Left forelimb (tissue), 1 donor: ENCODE results near the gene AHCYL1.

ENCODE experiments used
- DNase-seq: peaks from one replicate; pipeline ENCODE4 v3.0.0-alpha.2; 2018; ENCODE audit warnings: low spot score

Gene AHCYL1

DNA sequence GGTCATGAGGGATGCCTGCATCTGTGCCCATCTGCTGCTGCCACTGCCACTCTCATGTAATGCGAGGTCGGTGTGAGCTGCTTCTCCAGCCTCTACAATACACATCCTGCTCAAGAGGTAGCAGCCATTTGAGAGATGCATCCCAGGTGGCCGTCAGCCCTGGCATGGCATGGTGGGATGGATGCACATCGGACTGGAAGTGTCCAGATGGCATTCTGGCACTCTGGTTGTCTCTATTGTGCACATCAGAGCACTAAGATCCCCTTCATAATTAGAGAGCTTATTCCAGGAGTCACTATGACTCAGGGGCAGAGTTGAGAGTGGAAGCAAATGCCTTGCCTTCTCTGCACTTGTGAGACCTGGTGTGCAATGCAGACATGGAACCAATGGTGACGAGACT, 53.7 kb downstream of the AHCYL1 start:
- DNase-seq = no peak

DNA sequence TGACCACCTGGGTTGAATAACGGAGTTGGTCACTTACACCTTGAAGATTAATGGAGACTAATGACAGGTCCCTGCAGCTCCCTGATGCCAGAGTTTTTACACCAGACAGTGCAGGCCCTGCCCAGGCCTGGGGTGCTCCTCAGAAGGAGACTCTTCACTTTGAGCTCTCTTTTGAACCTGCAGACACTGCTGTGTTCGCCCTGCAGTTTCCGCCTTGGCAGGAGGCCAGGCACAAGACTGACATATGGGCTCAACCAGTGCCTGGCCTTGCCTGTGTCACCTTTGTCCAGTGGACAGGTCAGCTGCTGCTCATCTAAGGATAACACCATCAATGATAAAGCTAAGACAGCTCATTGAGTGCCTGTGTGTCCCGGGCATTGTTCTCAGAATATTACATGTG, 55.1 kb downstream of the AHCYL1 start:
- DNase-seq = no peak

DNA sequence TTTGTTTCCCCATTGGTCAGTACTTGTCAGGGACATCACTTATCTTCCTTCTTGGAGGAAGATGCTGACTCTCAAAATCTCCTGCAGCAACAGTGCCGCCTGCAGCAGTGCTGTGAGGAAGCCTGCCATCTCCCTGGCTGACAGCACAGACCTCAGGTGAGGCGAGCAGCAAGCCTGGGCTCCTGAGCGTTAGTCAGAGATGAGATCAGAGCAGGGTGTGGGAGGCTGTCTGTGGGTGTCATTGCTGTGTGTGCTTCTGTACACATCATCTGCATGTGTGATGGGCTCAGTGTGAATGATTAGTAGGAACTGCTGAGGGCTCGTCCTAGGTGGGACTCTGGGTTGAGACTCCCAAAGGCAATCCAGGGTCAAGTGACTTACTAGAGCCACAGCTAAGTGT, 56.0 kb downstream of the AHCYL1 start:
- no peak for DNase-seq

DNA sequence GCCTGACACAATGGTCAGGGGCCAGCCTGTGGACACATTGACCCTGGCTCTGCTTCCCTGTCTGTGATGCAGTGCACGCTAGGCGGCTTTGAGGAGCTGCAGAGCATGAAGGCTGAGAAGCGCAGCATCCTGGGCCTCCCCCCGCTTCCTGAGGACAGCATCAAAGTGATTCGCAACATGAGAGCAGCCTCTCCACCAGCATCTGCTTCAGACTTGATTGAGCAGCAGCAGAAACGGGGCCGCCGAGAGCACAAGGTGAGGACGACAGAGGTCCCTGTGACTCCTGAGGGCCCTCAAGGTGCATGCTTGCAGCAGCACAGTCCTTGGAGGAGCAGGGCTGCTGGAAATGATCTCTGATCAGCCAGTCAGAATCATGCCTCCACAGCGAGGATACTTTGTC, 58.5 kb downstream of the AHCYL1 start:
- DNase-seq = no peak

DNA sequence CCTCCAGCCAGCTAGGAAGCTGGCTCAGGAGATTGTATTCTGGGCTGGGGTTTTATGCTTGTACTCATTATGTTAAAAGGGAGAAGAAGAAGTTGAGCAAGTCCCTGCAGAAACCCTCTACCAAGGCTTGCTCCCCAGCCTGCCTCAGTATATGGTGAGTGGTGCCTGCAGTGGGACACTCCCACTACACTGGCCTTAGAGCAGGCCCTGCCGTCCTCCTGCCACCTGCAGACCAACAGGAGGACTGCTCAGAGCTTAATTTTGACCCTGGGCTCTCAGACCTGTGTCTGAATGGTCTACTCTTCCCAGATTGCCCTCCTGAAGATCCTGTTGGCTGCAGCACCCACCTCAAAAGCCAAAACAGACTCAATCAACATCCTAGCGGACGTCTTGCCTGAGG, 62.9 kb downstream of the AHCYL1 start:
- no peak for DNase-seq

DNA sequence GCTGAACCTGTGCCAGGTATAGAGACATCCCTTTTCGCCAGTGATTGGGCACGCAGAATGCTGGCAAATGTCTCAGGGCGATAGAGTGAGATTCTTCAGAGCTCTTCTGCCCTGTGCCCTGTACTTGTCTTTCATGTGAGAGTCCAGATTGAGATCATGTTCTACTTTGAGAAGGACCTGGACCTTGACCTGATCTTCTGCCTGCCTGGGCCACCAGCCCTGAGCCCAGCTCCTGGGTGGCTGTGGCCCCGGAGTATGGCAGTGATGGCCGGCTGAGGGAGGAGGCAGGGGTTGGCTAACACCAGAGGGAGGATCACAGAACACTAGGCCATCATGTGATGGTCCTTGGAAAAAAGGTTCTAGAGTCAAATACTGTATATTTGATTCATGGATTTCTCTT, 63.7 kb downstream of the AHCYL1 start:
- no peak for DNase-seq

DNA sequence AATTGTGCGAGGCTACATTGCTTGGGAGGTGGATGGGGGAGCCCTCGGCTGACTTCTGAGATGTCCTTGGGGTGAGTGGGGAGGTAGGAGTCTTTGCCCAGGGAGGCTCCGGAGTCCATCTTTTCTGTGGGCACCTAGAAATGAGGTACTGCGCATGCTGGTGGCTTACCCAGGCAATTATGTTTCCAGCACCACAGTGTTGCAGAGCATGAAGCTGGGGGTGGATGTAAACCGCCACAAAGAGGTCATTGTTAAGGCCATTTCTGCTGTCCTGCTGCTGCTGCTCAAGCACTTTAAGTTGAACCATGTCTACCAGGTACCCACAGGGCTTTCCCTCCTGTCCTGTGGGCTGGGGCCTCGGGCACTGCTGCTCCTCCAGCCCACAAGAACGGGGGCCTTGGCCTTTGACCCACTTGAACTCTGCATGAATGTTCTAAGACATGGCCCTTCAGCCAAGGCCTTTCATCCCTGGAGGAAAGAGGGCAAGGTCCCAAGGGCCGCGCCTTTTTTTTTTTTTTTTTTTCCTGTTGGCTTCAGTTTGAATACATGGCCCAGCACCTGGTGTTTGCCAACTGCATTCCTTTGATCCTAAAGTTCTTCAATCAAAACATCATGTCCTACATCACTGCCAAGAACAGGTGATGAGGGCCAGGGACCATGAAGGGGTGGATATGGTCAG, 64.5 kb downstream of the AHCYL1 start:
- no peak for DNase-seq

DNA sequence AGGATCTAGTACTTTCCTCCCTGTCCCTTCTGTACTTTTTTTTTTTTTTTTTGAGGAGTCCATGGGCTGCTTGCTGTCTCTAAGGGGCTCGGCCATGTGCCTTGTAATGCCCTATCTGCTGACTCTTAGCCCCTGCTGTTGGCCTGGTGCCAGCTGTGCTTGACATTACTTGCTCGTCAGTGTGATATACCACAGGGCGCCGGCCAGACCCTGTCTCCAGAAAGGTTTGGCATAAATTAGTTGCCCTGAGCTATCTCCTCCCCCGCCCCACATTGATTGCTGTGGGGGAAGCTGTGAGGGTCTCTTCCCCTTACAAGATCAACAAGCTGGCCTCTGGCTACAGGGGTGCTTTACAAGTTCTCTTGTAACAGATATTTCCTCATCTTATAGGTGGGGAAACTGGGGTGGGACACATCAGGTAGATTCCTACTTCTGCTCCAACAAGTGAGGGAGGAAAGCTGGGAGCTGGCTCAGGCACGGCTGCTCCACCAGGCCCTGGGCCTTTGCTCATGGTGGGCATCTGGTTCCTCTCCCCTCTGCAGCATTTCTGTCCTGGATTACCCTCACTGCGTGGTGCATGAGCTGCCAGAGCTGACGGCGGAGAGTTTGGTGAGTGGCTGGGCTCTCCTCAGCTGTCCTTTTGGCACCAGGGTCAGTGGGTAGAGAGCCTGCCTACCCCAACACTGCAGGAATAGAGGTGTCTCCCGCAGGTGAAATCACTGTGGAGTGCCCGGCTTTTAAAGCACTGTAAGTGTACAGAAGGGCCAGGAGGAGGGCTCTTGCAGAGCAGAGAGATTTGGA, 65.4 kb downstream of the AHCYL1 start:
- no peak for DNase-seq

DNA sequence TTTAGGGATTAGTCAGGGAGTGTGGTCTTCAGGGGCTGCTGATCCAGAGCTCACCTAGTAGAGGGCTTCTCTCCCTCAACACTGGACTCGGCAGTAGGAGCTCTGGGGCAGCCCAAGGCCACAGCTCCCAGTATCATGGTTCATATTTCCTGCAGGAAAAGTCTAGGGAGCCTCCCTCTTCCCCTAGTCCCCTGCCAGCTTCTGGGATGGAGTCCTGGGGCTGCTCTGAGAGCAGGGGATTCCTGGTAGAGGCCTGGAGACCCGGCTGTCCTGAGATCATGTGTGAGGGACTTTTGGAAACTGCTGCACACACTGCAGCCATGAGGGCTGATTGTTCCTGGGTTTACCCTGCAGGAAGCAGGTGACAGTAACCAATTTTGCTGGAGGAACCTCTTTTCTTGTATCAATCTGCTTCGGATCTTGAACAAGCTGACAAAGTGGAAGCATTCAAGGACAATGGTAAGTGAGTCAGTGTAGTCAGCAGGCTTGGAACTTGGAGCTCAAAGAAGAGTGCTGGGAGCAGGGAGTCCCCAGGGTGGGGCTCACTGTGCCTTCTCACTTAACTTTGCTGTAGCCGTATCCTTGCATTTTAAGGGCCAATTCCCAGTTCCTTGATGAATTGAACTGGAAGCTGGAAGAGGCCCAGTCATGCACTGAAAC, 66.2 kb downstream of the AHCYL1 start:
- no peak for DNase-seq

DNA sequence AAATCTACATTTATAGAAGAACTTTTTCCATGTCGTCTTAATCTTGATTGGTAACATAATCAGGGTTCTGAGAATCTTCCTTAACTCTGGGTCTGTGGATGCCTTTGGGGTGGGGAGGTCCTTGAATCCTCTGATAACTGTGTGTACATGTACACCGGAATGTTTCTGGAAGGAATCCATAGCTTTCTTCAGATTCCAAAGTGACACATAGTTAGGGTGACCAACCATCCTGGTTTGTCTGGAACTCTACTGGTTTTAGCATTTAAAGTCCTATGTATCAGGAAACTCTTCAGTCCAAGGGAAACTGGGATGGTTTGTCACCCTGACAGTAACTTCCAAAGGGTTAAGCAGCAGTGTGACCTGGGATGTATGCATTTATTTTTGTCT, 66.7 kb downstream of the AHCYL1 start:
- DNase-seq = no peak

DNA sequence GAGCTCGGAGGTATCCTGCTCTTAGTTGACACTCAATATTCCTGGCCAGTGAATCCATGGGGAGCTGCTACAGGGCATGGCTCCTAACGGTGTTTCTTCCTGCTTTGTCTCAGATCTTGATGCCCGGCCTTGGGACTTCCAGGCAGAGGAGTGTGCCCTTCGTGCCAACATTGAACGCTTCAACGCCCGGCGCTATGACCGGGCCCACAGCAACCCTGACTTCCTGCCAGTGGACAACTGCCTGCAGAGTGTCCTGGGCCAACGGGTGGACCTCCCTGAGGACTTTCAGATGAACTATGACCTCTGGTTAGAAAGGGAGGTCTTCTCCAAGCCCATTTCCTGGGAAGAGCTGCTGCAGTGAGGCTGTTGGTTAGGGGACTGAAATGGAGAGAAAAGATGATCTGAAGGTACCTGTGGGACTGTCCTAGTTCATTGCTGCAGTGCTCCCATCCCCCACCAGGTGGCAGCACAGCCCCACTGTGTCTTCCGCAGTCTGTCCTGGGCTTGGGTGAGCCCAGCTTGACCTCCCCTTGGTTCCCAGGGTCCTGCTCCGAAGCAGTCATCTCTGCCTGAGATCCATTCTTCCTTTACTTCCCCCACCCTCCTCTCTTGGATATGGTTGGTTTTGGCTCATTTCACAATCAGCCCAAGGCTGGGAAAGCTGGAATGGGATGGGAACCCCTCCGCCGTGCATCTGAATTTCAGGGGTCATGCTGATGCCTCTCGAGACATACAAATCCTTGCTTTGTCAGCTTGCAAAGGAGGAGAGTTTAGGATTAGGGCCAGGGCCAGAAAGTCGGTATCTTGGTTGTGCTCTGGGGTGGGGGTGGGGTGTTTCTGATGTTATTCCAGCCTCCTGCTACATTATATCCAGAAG, 69.2 kb downstream of the AHCYL1 start:
- DNase-seq = peak; percentile 79

DNA sequence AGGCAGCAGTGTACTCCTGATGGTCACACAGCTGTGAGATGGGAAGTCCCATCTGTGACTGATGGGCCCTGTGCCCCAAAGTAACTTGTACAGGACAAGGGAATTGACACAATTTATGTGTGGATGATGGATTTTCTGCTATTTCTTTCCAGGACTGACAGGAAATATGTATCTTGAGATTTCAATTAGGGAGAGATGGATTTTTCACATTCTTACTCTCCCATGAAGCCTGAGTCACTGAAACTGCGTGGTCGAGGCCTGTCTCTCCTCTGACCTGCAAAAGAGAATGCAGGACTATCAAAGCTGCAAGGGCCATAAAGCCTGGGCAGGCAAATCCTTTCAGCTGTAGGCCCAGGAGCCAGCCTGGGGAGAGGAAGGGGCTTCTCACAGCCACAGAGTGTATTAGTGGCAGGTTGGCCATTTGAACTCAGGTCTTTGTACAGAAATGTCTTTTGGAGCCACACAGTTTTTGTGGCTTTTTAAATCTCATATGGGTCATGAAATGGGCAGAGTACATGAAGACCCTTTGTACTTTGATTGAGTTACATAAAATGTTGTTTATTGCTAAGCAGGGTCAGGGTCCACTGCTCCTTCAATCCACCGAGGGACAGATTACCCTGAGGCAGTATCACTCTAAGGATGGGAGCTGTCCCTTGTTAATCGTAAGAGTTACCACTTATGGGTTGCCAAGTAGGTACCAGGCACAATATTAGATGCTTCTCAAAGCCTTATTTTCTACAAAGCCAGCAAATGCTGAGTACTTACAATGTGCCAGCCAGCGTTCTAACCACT, 71.1 kb downstream of the AHCYL1 start:
- no peak for DNase-seq

DNA sequence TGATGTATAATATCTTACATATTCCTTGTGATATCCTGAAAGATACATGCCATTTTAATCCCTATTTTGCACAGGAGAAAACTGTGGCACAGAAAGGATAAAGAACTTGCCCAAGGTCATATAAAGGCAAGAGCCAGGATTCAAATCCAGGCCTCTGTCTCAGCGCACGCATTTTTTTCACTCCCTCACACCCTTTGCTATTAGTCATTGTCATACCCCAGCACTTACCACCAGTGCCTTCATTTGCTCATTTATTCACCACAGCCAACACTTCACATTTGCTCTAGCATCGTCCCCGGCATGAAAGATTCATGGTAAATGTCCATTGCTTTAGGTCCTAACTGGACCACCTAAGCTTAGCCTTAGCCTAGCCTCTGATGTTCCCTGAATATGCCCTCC, 71.7 kb downstream of the AHCYL1 start:
- DNase-seq = no peak

DNA sequence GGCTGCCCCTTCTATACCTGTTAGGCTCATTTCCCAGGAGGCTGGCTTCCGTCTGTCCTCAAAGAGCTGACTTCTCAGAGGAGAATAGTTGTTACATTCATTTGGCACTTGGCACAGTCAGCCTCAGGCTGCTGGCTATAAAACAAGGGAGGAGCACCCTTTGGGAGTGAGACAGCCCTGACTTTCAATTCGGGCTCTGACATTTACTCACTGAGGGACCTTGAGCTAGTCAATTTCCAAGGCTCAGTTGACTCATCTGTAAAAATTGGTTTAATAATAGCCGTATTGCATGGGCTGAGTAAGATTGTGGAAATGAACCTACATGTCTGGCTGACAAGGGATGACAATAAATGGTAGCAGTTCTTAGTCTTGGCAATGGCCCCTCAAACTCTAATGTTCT, 72.2 kb downstream of the AHCYL1 start:
- no peak for DNase-seq

DNA sequence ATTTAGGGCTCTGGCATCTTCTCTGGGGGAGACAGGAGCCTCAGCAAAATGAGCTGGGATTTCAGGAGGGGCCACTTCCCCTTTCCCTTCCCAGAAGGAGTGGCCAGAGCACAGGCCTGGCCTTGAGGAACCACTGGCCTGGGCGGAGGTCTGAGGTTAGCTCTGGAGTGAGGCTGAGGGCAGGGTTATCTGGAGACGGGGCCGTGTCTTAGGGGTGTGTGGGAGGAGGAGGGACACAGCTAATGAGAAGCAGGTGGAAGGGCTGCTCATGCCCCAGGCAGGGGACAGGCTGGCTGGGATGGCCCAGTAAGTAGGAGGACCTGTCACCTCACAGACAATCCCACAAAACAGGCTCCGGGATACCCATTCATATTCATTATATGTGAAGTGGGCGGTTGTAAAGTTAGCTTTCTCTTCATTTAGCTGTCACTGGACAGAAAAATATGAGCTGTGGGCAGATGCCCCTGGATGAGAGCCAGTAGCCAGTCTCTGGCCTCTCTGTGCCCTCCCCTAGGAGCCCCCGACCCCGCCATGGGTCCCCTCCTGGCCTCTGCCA, 73.5 kb downstream of the AHCYL1 start:
- no peak for DNase-seq

DNA sequence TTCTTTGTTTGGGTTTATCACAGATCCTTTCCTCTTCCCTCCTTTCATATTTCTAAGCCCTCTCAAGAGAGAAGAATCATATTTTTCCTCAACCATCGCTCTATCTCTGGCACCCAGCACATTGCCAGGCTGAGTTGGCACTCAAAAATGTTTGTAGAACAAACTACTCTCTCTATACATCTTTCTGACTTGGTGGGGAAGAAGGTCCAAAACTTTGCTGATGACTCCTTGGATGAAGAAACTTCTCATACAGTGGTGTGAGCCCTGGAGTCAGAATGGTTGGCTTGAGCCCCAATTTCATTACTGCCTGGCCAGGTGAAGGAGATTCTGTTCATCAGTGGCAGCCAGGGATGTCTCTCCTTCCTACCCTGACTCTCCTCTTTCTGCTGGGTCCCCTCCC, 74.0 kb downstream of the AHCYL1 start:
- no peak for DNase-seq

DNA sequence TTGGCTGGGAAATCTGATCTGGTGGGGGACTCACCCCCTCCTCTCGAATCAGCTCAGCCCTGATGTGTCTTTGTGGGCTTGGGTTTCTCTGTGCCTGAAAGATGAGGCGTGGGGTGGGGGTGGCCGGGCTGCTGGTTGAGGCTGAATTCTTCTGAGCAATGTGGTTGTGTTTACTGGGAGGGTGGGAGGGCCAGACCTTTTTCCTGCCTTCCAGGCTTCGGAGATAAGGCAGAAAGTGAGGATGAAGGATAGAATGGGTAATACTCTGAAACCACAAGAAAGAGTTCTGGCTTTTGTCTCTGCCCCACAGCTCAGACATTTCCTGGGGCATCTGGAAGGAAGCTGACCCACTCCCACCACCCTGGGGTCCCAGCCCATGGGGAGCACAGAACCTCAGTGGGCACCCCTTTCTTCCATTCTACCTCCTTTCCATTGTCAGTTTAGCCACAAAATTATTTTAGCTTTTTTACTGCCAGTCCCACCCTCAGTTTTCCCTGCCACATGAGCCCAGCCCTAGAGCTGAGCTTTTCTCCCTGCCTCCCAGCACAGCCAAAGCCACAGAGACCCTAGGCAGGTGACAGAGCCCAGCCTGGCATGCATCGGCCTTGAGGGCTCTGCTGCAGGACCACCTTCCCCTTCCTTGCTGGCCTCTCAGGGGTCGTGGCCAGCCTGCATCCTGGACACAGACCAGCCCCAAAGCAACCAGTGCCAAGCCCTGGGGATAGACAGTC, 74.7 kb downstream of the AHCYL1 start:
- no peak for DNase-seq

DNA sequence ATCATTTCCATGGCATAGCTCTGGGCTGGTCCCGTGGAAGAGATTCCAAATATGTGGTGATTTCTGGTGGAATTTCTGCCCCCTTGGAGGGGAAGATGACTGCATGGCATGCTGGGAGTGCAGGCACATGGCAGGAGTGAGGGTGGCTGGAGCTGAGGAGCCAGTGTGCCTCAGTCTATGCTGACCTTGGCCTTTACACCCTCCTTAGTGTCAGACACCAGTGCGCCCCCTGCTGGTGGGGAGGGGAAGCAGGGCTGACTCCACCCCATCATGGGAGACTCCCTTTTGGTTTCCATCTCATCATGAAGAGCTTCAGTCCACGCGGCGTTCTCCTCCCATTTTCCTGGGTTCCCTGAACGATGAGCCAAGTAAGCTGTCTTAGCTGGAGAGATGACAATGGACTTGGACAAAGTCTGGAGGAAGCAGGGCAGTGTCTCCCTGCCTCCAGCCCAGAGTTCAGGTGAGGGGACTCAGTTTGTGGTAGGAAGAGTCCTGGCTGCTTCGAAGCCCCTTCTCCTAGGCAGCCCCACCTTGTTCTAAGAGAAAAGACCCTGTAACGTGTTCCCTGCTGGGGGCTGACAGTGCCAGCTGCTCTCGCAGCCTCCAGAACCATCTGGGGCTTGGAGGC, 75.6 kb downstream of the AHCYL1 start:
- DNase-seq = no peak

DNA sequence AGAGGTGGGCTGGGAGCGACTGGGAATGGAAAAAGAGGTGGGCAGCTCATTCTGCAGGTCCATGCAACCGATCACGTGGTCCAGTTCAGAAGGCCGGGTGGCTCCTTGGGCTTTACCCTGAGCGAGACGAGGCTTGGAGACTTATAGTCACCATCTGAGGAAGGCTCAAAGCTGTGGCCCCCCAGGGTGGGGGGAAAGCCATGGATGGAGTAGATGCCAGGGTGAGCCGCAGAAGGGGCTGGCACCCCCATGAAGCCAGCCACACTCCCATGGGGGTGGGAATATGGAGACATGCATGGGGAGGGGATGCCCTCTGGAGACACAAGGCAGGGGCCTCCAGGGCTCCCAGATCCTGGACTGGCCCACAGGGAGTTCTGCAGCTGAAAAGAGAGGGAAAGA, 76.1 kb downstream of the AHCYL1 start:
- no peak for DNase-seq

DNA sequence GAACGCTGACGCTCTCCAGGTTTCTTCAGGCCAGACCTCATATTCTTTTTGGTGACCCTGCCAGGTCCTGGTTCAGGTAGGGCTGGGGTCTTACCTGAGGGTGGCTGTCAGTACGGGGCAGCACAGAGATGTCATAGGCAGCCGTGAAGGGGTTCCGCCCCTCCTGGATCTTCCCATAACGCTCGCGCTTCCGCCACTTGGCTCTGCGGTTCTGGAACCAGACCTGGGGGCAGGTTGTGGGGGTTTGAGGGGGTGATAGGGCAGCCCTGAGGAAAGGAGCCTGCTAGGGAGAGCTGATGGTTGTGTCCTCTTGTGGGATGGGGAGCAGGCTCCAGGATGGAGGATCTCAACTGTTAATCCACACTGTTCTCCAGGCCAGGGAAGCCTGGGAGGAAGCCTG, 76.8 kb downstream of the AHCYL1 start:
- DNase-seq = no peak
